GM19372 (cell line): ENCODE measurements around the gene CADPS2.
"Not testable (repeated sequence)": the region's sequence is repeated elsewhere in the genome, so short reads cannot be mapped to it uniquely, and the experiment has no call there.

Experiments
- ATAC-seq: cut with Tn5 transposase; IDR thresholded peaks from one replicate; pipeline ENCODE4 v1.9.1; 2021; ENCODE audit warnings: mild to moderate bottlenecking, low read depth, moderate library complexity; ENCODE audit not compliant: unreplicated experiment

The CADPS2 gene

GRCh38 chr7:122717356-122718089 is 168.7 kb downstream of the CADPS2 start:
- ATAC-seq = no peak

GRCh38 chr7:122715183-122715582 is 171.1 kb downstream of the CADPS2 start:
- ATAC-seq = no peak

GRCh38 chr7:122710916-122711315 is 175.3 kb downstream of the CADPS2 start:
- no peak for ATAC-seq

GRCh38 chr7:122709930-122710646 is 176.2 kb downstream of the CADPS2 start:
- no peak for ATAC-seq

- no peak for ATAC-seq
Measured at GRCh38 chr7:122706836-122707235, 179.4 kb downstream of the CADPS2 start.

GRCh38 chr7:122702872-122703510 is 183.3 kb downstream of the CADPS2 start, which contains the start of gene RNF148:
RNF148 (minus strand) TSS chr7:122702922; CDS start chr7:122702750, 172 bp downstream.
- ATAC-seq = no peak

- ATAC-seq = no peak
Measured at GRCh38 chr7:122699017-122699416, 187.2 kb downstream of the CADPS2 start, which contains the start of gene RNF133. RNF133 (minus strand) TSS chr7:122699117; CDS start chr7:122698918, 199 bp downstream.

GRCh38 chr7:122695816-122696215 is 190.4 kb downstream of the CADPS2 start:
- no peak for ATAC-seq

- no peak for ATAC-seq
Measured at GRCh38 chr7:122694697-122695096, 191.6 kb downstream of the CADPS2 start.

- ATAC-seq = no peak
Measured at GRCh38 chr7:122692769-122693309, 193.4 kb downstream of the CADPS2 start.

- no peak for ATAC-seq
Measured at GRCh38 chr7:122691569-122692235, 194.6 kb downstream of the CADPS2 start.

GRCh38 chr7:122689346-122690109 is 196.7 kb downstream of the CADPS2 start:
- ATAC-seq = no peak

- ATAC-seq = no peak
Measured at GRCh38 chr7:122688400-122688998, 197.8 kb downstream of the CADPS2 start.

- ATAC-seq = no peak
Measured at GRCh38 chr7:122686360-122686878, 199.8 kb downstream of the CADPS2 start.

- ATAC-seq = no peak
Measured at GRCh38 chr7:122684504-122684903, 201.8 kb downstream of the CADPS2 start.

- ATAC-seq = no peak
Measured at GRCh38 chr7:122682815-122683550, 203.3 kb downstream of the CADPS2 start.

- not testable (repeated sequence) for ATAC-seq
Measured at GRCh38 chr7:122681186-122681585, 205.1 kb downstream of the CADPS2 start.

- ATAC-seq = no peak
Measured at GRCh38 chr7:122679813-122680212, 206.4 kb downstream of the CADPS2 start.
